Skeletal muscle cell (primary cell): ENCODE data around the gene STIM1.
"Not testable (repeated sequence)": the region's sequence is repeated elsewhere in the genome, so short reads cannot be mapped to it uniquely, and the experiment has no call there.

Experiments
- DNase-seq: peaks from one replicate; pipeline ENCODE4 v3.0.0-alpha.2; 2010; ENCODE audit warnings: low read depth
- H3K4me3 ChIP-seq: 2 replicates; pipeline ENCODE4 v1.5.1; 2011; ENCODE audit warnings: low read depth, mild to moderate bottlenecking, control low read depth, low read length, moderate library complexity

STIM1 gene

GRCh38 chr11:3990406-3990805 lies 134.9 kb downstream of the STIM1 start:
- no peak overlapping the region for H3K4me3 ChIP-seq
- no peak for DNase-seq

DNA sequence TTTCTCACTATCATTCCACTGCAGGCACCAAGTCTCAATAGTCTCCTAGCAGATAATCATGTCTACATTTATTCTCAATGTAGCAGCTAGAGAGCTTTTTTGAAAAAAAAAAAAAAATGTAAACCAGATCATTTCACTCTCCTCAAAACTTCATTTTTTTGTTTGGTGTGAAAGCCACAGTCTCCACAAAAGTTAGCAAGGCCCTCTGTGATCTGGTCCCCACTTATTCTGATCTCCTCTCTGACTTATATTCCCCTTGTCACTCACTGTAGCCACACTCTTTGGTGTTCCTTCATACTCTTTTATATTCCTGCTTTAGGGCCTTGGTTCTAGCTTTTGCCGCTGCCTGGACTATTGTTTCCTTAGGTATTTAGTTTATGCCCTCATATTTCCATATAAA lies 137.5 kb downstream of the STIM1 start:
- no peak overlapping the region for H3K4me3 ChIP-seq
- no peak for DNase-seq

- DNase-seq = no peak
- H3K4me3 ChIP-seq = no peak overlapping the region
These were observed 138.7 kb downstream of the STIM1 start for GRCh38 chr11:3994030-3994640.

- H3K4me3 ChIP-seq = no peak overlapping the region
- DNase-seq = no peak
These were observed 139.8 kb downstream of the STIM1 start for GRCh38 chr11:3995307-3995706.

GRCh38 chr11:3995949-3996554 lies 140.6 kb downstream of the STIM1 start:
- DNase-seq = peak; percentile 16

DNA sequence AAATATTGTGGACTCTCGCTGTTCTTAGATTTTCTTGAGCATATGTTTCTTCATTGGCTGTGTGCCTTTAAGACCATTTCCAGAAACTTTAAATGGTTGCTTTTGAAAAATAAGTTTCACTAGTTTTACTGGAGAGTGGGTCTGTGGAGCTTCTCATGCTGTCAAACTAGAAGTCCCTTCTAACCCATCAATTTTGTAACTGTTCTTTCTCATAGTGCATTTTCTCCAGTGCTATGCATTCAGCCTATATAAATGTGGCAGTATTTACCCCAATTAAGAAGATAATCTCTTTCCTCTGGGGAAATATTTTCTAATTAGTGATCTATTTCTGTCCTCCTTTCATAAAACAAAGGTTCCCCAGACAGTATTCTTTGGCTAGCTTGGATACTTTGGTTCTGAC lies 141.2 kb downstream of the STIM1 start:
- no peak for DNase-seq
- no peak overlapping the region for H3K4me3 ChIP-seq

More at GRCh38 chr11:3995949-3996554, 140.6 kb downstream of the STIM1 start:
- no peak overlapping the region for H3K4me3 ChIP-seq

DNA sequence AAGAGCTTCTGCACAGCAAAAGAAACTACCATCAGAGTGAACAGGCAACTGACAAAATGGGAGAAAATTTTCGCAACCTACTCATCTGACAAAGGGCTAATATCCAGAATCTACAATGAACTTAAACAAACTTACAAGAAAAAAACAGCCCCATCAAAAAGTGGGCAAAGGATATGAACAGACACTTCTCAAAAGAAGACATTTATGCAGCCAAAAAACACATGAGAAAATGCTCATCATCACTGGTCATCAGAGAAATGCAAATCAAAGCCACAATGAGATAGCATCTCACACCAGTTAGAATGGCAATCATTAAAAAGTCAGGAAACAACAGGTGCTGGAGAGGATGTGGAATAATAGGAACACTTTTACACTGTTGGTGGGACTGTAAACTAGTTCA lies 149.3 kb downstream of the STIM1 start:
- DNase-seq = not testable (repeated sequence)

DNA sequence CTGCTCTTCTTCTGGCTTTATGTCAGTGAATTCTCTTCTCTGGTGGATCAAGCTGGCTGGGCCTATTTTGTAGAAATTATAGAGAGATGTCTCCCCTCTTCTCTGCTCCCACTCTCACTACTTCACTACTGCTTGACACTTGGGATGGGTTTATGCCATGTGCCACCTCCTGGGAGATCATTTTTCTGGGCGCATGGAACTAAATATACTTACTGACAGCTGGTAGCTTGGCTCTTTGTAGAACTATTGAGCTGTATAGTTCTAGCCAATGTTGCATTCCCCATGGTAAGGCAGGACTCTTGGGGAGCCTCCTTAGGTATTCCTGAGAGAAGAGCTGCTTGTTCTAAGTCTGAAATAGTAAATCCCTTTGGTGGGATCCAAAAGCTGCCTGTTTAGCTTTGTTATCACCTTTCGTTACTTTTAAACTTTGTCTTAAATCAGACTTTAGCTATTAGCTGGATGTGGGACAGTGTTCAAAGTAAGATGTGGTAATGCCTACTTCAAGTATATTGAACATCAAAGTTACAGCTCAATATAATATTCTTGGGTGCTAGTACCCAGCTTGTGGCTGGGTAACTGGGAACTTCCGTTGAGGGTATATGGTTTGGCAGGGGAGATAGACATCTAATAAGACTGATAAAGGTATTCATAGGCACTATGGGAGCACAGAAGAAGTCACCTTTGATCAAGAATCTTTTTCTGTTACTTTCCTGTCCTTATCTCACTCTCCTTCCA lies 151.6 kb downstream of the STIM1 start:
- H3K4me3 ChIP-seq = no peak overlapping the region
- no peak for DNase-seq

More for the DNA sequence above, 149.3 kb downstream of the STIM1 start:
- not testable (repeated sequence) for H3K4me3 ChIP-seq

GRCh38 chr11:4008116-4008515 lies 152.7 kb downstream of the STIM1 start:
- DNase-seq = no peak
- H3K4me3 ChIP-seq = no peak overlapping the region

DNA sequence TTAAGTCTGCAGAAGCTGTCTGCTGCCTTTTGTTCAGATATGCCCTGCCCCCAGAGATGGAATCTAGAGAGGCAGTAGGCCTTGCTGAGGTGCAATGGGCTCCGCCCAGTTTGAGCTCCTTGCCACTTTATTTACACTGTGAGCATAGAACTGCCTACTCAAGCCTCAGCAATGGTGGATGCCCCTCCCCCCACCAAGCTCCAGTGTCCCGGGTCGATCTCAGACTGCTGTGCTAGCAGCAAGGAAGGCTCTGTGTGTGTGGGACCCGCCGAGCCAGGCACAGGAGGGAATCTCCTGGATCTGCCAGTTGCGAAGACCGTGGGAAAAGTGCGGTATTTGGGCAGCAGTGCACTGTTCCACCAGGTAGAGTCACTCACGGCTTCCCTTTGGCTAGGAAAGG lies 161.1 kb downstream of the STIM1 start:
- H3K4me3 ChIP-seq = not testable (repeated sequence)

GRCh38 chr11:4017129-4017528 lies 161.7 kb downstream of the STIM1 start:
- H3K4me3 ChIP-seq = no peak overlapping the region
- DNase-seq = no peak

More for the DNA sequence above, 161.1 kb downstream of the STIM1 start:
- not testable (repeated sequence) for DNase-seq

DNA sequence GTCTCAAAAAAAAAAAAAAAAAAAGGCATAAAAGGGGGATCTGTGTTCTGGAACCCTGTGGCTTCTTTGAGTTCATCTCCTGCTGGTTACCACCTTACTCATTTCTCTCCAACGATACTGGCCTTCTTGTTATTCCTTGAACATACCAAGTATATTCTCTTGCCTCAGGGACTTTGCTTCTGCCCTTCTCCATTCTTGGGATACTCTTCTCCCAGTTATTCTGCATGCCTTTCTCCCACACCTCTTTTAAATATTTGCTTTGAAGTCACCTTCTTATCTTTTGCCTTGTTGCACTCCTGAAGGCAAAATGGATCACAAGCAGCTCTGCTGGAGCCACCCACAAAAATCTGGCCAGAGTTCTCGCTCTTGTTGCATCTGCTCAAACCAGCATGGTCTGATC lies 163.2 kb downstream of the STIM1 start:
- no peak for DNase-seq
- no peak overlapping the region for H3K4me3 ChIP-seq

DNA sequence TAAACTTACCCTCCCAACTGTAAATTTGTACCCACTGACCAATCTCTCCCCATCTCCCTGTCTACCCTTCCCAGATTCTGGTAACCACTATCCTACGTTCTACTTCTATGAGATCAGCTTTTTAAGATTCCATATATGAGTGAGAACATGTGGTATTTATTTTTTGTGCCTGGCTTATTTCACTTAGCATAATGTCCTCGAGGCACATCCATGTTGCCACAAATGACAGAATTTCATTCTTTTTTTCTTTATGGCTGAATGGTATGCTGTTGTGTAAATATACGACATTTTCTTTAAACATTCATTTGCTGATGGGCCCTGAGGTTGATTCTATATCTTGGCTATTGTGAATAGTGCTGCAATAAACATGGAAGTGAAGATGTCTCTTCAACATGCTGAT lies 164.4 kb downstream of the STIM1 start:
- DNase-seq = no peak
- no peak overlapping the region for H3K4me3 ChIP-seq

- no peak for DNase-seq
- H3K4me3 ChIP-seq = no peak overlapping the region
These were observed 167.2 kb downstream of the STIM1 start for GRCh38 chr11:4022669-4023068.

- DNase-seq = no peak
- no peak overlapping the region for H3K4me3 ChIP-seq
These were observed 169.9 kb downstream of the STIM1 start for GRCh38 chr11:4025248-4025966.

DNA sequence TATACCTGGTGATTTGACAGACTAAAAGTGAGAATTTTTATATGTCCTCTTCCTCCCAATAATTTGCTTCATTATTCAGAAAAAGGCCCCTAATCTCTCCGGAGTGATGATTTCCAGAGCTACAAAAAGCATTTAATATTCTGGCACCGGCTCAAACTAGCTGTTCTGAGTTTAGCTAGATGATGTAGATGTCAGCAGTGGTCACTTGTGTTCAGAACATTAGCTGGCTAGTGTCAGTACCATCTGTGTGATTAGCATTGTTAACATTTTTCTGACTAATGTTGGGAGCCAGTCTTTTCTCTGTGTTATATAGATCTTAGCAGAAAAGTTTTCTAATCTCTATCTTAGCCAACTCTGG lies 170.5 kb downstream of the STIM1 start:
- DNase-seq = no peak
- H3K4me3 ChIP-seq = no peak overlapping the region

DNA sequence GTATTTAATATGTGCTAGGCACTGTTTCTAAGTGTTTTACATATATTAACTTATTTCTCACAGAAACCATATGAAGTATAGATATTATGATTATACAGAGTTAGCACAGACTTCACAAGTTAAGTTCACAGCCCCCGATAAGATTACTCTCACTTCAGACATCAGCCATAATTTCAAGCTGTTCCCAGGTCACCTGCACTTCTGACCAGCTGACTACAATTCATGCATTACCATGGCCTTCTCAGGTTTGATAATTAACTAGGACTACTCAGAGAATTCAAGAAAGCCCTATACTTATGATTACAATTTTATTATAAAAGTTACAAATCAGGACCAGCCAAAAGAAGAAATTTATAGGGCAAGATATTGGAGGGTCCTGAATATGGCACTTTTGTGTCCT lies 170.9 kb downstream of the STIM1 start:
- H3K4me3 ChIP-seq = no peak overlapping the region
- DNase-seq = no peak

- H3K4me3 ChIP-seq = no peak overlapping the region
- no peak for DNase-seq
These were observed 172.3 kb downstream of the STIM1 start for GRCh38 chr11:4027746-4028145.

DNA sequence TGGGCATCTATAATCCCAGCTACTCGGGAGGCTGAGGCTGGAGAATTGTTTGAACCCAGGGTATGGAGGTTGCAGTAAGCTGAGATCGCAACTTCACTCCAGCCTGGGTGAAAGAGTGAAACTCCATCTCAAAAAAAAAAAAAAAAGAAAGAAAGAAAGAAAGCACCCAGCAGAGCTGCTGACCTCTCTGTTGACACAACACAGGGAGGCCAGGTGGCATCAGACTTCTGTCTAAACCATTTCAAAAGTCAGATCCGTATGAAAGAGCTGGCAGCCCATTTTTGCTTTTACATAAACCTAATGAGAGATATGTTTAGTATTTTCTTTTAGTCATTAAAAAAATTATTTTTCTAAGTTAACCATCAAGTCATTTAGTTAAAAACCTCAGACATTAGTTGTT lies 174.7 kb downstream of the STIM1 start:
- H3K4me3 ChIP-seq = no peak overlapping the region
- no peak for DNase-seq

DNA sequence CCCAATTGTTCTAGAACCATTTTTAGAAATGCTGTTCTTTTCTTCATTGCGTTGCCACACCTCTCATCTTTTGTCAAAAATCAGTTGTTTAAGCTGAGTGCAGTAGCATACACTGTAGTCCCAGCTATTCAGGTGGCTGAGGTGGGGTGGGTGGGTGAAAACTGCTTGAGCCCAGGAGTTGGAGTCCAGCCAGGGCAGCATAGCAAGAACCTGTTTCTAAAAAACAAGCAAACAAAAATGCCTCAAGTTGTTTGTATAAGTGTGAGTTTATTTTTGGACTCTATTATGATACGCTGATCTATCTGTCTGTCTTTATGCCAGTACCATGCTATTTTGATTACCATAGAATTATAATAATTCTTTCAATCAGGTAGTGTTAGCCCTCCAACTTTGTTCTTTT lies 176.6 kb downstream of the STIM1 start:
- DNase-seq = no peak
- H3K4me3 ChIP-seq = no peak overlapping the region
